Erythroblast (primary cell): ENCODE measurements around the gene CFP.

Experiments used
- GATA1 ChIP-seq: IDR thresholded peaks from 2 replicates; pipeline ENCODE4 v1.6.1; 2011; ENCODE audit warnings: low read depth, mild to moderate bottlenecking, control low read depth, low read length, moderate library complexity
- POLR2A ChIP-seq: IDR thresholded peaks from 2 replicates; pipeline ENCODE4 v1.6.1; 2011; ENCODE audit warnings: mild to moderate bottlenecking, low read length

DNA sequence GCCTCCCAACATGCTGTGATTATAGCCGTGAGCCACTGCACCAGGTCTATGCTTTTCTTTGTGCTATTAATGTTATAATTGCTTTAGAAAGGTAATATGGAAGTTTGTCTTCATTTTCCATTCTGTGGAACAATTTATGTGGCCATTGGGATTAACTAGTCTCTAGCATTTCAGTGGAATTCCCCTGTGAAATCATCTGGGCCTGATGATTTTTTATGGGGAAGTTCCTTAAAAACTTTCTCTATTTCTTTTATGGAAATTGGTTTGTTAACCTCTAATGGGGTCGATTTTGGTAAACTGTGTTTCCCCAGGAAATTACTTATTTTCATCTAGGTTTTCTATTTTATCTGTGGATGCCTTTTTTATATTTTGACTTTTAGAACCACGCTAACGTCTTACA, 36.2 kb downstream of the CFP start:
- TF ChIP-seq POLR2A: no peak
- no peak for TF ChIP-seq GATA1
